Endodermal cell (in vitro differentiated cells): Measurements from ENCODE around the gene COMMD8. TPM values are rescaled to one million over a fixed set of nuclear protein-coding genes. Genes with fewer than 3 reads are reported as not detected.

ENCODE experiments used
- DNase-seq: peaks from one replicate; pipeline ENCODE4 v3.0.0-alpha.2; 2017
- H3K27ac ChIP-seq: 2 replicates; pipeline ENCODE4 v1.5.1; 2013; ENCODE audit warnings: mild to moderate bottlenecking, low read depth, low read length, moderate library complexity
- H3K27me3 ChIP-seq: 2 replicates; pipeline ENCODE4 v1.6.1; 2013; ENCODE audit warnings: mild to moderate bottlenecking, low read length, moderate library complexity; ENCODE audit not compliant: insufficient read depth, control insufficient read depth, poor library complexity, severe bottlenecking
- H3K36me3 ChIP-seq: 2 replicates; pipeline ENCODE4 v1.7.0; 2013; ENCODE audit warnings: mild to moderate bottlenecking, low read length, moderate library complexity; ENCODE audit not compliant: control insufficient read depth, insufficient read depth
- H3K4me1 ChIP-seq: one replicate; pipeline ENCODE4 v1.7.0; 2013; ENCODE audit warnings: low read length; ENCODE audit not compliant: control insufficient read depth, insufficient read depth
- H3K4me3 ChIP-seq: 2 replicates; pipeline ENCODE4 v1.5.1; 2013; ENCODE audit warnings: mild to moderate bottlenecking, low read length, moderate library complexity
- H3K9ac ChIP-seq: 2 replicates; pipeline ENCODE4 v1.6.1; 2013; ENCODE audit warnings: mild to moderate bottlenecking, low read length, moderate library complexity; ENCODE audit not compliant: poor library complexity, severe bottlenecking; ENCODE audit errors: extremely low read depth
- H3K9me3 ChIP-seq: 2 replicates; pipeline ENCODE4 v1.6.1; 2013; ENCODE audit warnings: mild to moderate bottlenecking, low read length, moderate library complexity; ENCODE audit not compliant: control insufficient read depth
- H3K27ac Mint-ChIP-seq: 2 replicates; pipeline ENCODE4 v1.8.0; 2020; ENCODE audit warnings: mixed read lengths
- H3K27me3 Mint-ChIP-seq: 2 replicates; pipeline ENCODE4 v1.8.0; 2021; ENCODE audit warnings: mild to moderate bottlenecking, mixed read lengths; ENCODE audit not compliant: insufficient read depth
- H3K36me3 Mint-ChIP-seq: 2 replicates; pipeline ENCODE4 v1.8.0; 2020; ENCODE audit warnings: low read depth, mixed read lengths
- H3K4me1 Mint-ChIP-seq: 2 replicates; pipeline ENCODE4 v1.8.0; 2020; ENCODE audit warnings: mixed read lengths
- H3K4me3 Mint-ChIP-seq: 2 replicates; pipeline ENCODE4 v1.8.0; 2020; ENCODE audit warnings: mild to moderate bottlenecking, moderate library complexity, mixed read lengths
- H3K9me3 Mint-ChIP-seq: 2 replicates; pipeline ENCODE4 v1.8.0; 2020; ENCODE audit warnings: mild to moderate bottlenecking, mixed read lengths
- CTCF ChIP-seq: fragments of 200-600 bp; sonication (generic); conservative IDR thresholded peaks from 2 replicates; pipeline ENCODE4 v1.5.0; 2021; ENCODE audit warnings: antibody characterized with exemption, mild to moderate bottlenecking
- WGBS, 2 experiments: methylation state at CpG; one replicate each; pipeline versions ENCODE4 v1.1.5 to v1.1.7; 2013; ENCODE audit warnings: missing lambda C conversion rate in 2 of 2, mixed read lengths in 1 of 2; ENCODE audit not compliant: insufficient coverage in 1 of 2, insufficient read length in 1 of 2; 5-methylcytosine and 5-hydroxymethylcytosine counted together
- total RNA-seq, 2 donors: library from RNA; stranded (reverse); fragmentation: NEBNext Ultra II Directional in 1 of 2; extraction: Animal tissue kit (Norgen Biotek cat#: 25700) in 1 of 2; gene quantifications; 2 replicates in 1 of 2; 3 replicates in 1 of 2; pipeline ENCODE4 v1.2.1, GENCODE V29; 2021

COMMD8 gene
- total RNA-seq, 2 donors from 2014 or later, result 14.7 to 17.9 TPM

DNA sequence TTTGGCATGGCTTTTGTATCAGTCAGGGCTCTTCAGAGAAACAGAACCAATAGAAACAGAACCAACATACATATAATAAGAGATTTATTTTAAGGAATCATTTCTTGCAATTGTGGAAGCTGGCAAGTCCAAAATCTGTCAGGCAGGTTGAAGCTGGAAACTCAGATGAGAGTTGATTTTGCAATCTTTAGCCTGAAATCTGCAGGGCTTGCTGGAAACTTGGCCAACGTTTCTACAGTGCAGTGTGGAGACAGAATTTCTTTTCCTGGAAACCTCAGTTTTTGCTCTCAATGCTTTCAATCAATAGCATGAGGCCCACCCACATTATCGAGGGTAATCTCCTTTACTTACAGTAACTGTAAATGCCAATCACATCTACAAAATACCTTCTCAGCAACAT is 45.4 kb downstream of the COMMD8 start:
- Histone ChIP-seq H3K4me1 (peaks cover 3% of the 10 kb centered on the region), H3K36me3 (no peaks in the 10 kb centered on the region), H3K27ac (no peak overlapping the region), H3K9me3 (no peaks in the 10 kb centered on the region), H3K4me3 (no peak overlapping the region), H3K9ac (no peak overlapping the region), H3K27me3 (no peaks in the 10 kb centered on the region)
- no peaks in the 10 kb centered on the region for H3K27me3 Mint-ChIP-seq
- no peak overlapping the region for H3K4me3 Mint-ChIP-seq
- H3K4me1 Mint-ChIP-seq, result peaks cover 19% of the 10 kb centered on the region
- no peak overlapping the region for H3K27ac Mint-ChIP-seq
- DNase-seq, result no peak
- 38 to 47% methylated on average over 2 of the region's 2 CpGs for WGBS, 2 experiments
- H3K9me3 Mint-ChIP-seq, result no peaks in the 10 kb centered on the region
- H3K36me3 Mint-ChIP-seq, result no peaks in the 10 kb centered on the region
- no peak for TF ChIP-seq CTCF

- H3K4me1 ChIP-seq, result peaks cover 3% of the 10 kb centered on the region
- no peaks in the 10 kb centered on the region for H3K9me3 Mint-ChIP-seq
- no peak overlapping the region for H3K9ac ChIP-seq
- no peaks in the 10 kb centered on the region for H3K9me3 ChIP-seq
- no peaks in the 10 kb centered on the region for H3K27me3 ChIP-seq
- TF ChIP-seq CTCF, result no peak
- H3K36me3 ChIP-seq, result no peaks in the 10 kb centered on the region
- no peak overlapping the region for H3K27ac Mint-ChIP-seq
- no peaks in the 10 kb centered on the region for H3K27me3 Mint-ChIP-seq
- H3K4me1 Mint-ChIP-seq, result peaks cover 15% of the 10 kb centered on the region
- no peak overlapping the region for H3K4me3 Mint-ChIP-seq
- no peaks in the 10 kb centered on the region for H3K36me3 Mint-ChIP-seq
- no peak overlapping the region for H3K4me3 ChIP-seq
- no peak overlapping the region for H3K27ac ChIP-seq
- no peak for DNase-seq
Measured at GRCh38 chr4:47415719-47416118, 47.8 kb downstream of the COMMD8 start.

- Mint-ChIP-seq H3K4me1 (peaks cover 15% of the 10 kb centered on the region), H3K9me3 (no peaks in the 10 kb centered on the region), H3K4me3 (no peak overlapping the region), H3K36me3 (no peaks in the 10 kb centered on the region), H3K27me3 (no peaks in the 10 kb centered on the region), H3K27ac (no peak overlapping the region)
- H3K9ac ChIP-seq, result no peak overlapping the region
- no peaks in the 10 kb centered on the region for H3K9me3 ChIP-seq
- no peaks in the 10 kb centered on the region for H3K36me3 ChIP-seq
- no peak overlapping the region for H3K4me3 ChIP-seq
- H3K27ac ChIP-seq, result no peak overlapping the region
- no peaks in the 10 kb centered on the region for H3K27me3 ChIP-seq
- TF ChIP-seq CTCF, result no peak
- 83 to 93% methylated on average over 1 to 2 of the region's 2 CpGs for WGBS, 2 experiments
- DNase-seq, result no peak
- H3K4me1 ChIP-seq, result peaks cover 3% of the 10 kb centered on the region
Measured at GRCh38 chr4:47413521-47413920, 50.0 kb downstream of the COMMD8 start.
